ENCODE measurements around the gene WNT7B.
A peak's percentile ranks its signal among the peaks of the same experiment; 100 is the strongest.

Gene WNT7B

GRCh38 chr22:46024136-46024840, 47.3 kb upstream of the WNT7B start:
- Histone ChIP-seq H3K27ac (replicated peaks; ENCODE audit: low read length) (no peak overlapping the region), H3K4me3 (ENCODE audit: low read length in 2 of 2) (no peak overlapping the region), H2AFZ (ENCODE audit: low read length) (no peak overlapping the region), H2BK15ac (ENCODE audit: low read length) (no peak overlapping the region), H4K91ac (ENCODE audit: low read depth, low read length, poor library complexity) (no peak overlapping the region), H2BK5ac (ENCODE audit: low read length) (no peak overlapping the region), H4K8ac (ENCODE audit: low read depth, low read length) (no peak overlapping the region), H3K14ac (ENCODE audit: low read length) (no peak overlapping the region), H2AK5ac (ENCODE audit: low read depth, low read length) (no peak overlapping the region), H3K9ac (ENCODE audit: low read depth, low read length, poor library complexity) (no peak overlapping the region), H3K4ac (ENCODE audit: low read length) (no peak overlapping the region), H3K18ac (ENCODE audit: low read length) (no peak overlapping the region), H3K23ac (ENCODE audit: low read depth, low read length, poor library complexity) (no peak overlapping the region), H2BK120ac (ENCODE audit: low read depth, low read length) (no peak overlapping the region), H3K79me1 (ENCODE audit: low read depth, low read length) (no peaks in the 10 kb centered on the region), H2BK12ac (ENCODE audit: low read length) (no peak overlapping the region), H3K9me3 (replicated peaks in 1 of 2; ENCODE audit: control insufficient read depth in 2 of 2, insufficient read depth in 1 of 2, low read depth in 1 of 2, low read length in 2 of 2) (no peaks in the 10 kb centered on the region), H3K27me3 (ENCODE audit: control insufficient read depth in 3 of 3, insufficient read depth in 3 of 3, low read depth in 1 of 3, low read length in 3 of 3) (peaks cover 26 to 79% (median 66%) of the 10 kb centered on the region in 3 experiments), H3K4me2 (ENCODE audit: insufficient read depth, low read length, poor library complexity, severe bottlenecking) (no peak overlapping the region), H3K36me3 (replicated peaks in 1 of 2; ENCODE audit: control insufficient read depth in 2 of 2, insufficient read depth in 2 of 2, low read length in 2 of 2) (peaks cover 0 to 2% of the 10 kb centered on the region in 2 donors), H3K4me1 (ENCODE audit: control insufficient read depth in 2 of 2, insufficient read depth in 1 of 2, low read depth in 1 of 2, low read length in 2 of 2) (no peaks in the 10 kb centered on the region)
- DNase-seq (ENCODE audit: low spot score) = no peak
- WGBS, 2 donors (ENCODE audit: extremely low coverage in 2 of 2, insufficient read length in 2 of 2, insufficient replicate concordance in 1 of 2) = no CpG with 5 or more reads among the region's 4 CpGs

- Histone ChIP-seq H3K4me1 (ENCODE audit: control insufficient read depth in 2 of 2, insufficient read depth in 1 of 2, low read depth in 1 of 2, low read length in 2 of 2) (no peaks in the 10 kb centered on the region), H3K9me3 (replicated peaks in 1 of 2; ENCODE audit: control insufficient read depth in 2 of 2, insufficient read depth in 1 of 2, low read depth in 1 of 2, low read length in 2 of 2) (peaks cover 0 to under 1% of the 10 kb centered on the region in 2 donors), H4K8ac (ENCODE audit: low read depth, low read length) (no peak overlapping the region), H3K23ac (ENCODE audit: low read depth, low read length, poor library complexity) (no peak overlapping the region), H2BK12ac (ENCODE audit: low read length) (no peak overlapping the region), H2AFZ (ENCODE audit: low read length) (no peak overlapping the region), H3K9ac (ENCODE audit: low read depth, low read length, poor library complexity) (no peak overlapping the region), H3K4ac (ENCODE audit: low read length) (no peak overlapping the region), H3K18ac (ENCODE audit: low read length) (no peak overlapping the region), H3K79me1 (ENCODE audit: low read depth, low read length) (no peaks in the 10 kb centered on the region), H3K27ac (replicated peaks; ENCODE audit: low read length) (no peak overlapping the region), H2BK15ac (ENCODE audit: low read length) (no peak overlapping the region), H2BK120ac (ENCODE audit: low read depth, low read length) (no peak overlapping the region), H2BK5ac (ENCODE audit: low read length) (no peak overlapping the region), H4K91ac (ENCODE audit: low read depth, low read length, poor library complexity) (no peak overlapping the region), H3K4me3 (ENCODE audit: low read length in 2 of 2) (no peak overlapping the region), H3K14ac (ENCODE audit: low read length) (no peak overlapping the region), H3K27me3 (ENCODE audit: control insufficient read depth in 3 of 3, insufficient read depth in 3 of 3, low read depth in 1 of 3, low read length in 3 of 3) (peaks cover 23 to 74% (median 60%) of the 10 kb centered on the region in 3 experiments), H2AK5ac (ENCODE audit: low read depth, low read length) (peak overlapping the region; percentile 1), H3K4me2 (ENCODE audit: insufficient read depth, low read length, poor library complexity, severe bottlenecking) (no peak overlapping the region), H3K36me3 (replicated peaks in 1 of 2; ENCODE audit: control insufficient read depth in 2 of 2, insufficient read depth in 2 of 2, low read length in 2 of 2) (peaks cover 0 to 2% of the 10 kb centered on the region in 2 donors)
- DNase-seq (ENCODE audit: low spot score) = no peak
- WGBS, 2 donors (ENCODE audit: extremely low coverage in 2 of 2, insufficient read length in 2 of 2, insufficient replicate concordance in 1 of 2) = no CpG with 5 or more reads among the region's 14 CpGs
These were observed 46.6 kb upstream of the WNT7B start for GRCh38 chr22:46023558-46023981.

DNA sequence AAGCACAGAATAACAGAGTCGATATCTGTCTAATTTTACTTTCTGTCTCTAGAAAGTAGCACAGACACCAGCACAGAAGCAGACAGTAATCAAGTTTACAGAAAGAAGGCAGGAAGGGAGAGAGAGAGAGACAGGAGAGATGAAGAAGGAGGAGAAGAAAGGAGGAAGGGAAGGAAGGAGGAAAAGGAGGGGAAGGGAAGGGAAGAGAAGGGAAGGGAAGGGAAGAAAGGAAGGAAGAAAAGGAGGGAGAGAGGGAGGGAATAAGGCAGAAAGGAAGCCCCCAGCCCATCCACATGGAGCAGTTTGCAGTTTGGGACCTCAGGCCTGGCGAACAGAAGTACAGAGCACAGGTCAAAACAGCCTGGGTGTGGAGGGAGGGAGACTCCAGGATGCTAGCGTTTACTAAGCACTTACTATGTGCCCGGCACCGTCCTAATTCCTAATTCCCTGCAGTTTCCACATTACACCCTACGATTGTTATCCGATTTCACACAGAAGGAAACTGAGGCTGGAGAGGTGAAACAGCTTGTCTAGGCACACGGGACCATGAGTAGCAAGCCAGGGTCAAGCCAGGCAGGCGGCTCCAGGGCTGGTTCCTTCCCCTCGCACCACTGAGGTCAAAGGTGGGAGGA, 46.0 kb upstream of the WNT7B start:
- H2BK15ac ChIP-seq (ENCODE audit: low read length) = no peak overlapping the region
- H3K4ac ChIP-seq (ENCODE audit: low read length) = no peak overlapping the region
- H3K4me3 ChIP-seq (ENCODE audit: low read length in 2 of 2) = no peak overlapping the region
- H3K9me3 ChIP-seq (replicated peaks in 1 of 2; ENCODE audit: control insufficient read depth in 2 of 2, insufficient read depth in 1 of 2, low read depth in 1 of 2, low read length in 2 of 2) = peaks cover 0 to 4% of the 10 kb centered on the region in 2 donors
- H3K27me3 ChIP-seq (ENCODE audit: control insufficient read depth in 3 of 3, insufficient read depth in 3 of 3, low read depth in 1 of 3, low read length in 3 of 3) = peaks cover 19 to 71% (median 54%) of the 10 kb centered on the region in 3 experiments
- H3K27ac ChIP-seq (replicated peaks; ENCODE audit: low read length) = no peak overlapping the region
- DNase-seq (ENCODE audit: low spot score) = no peak
- H2AFZ ChIP-seq (ENCODE audit: low read length) = no peak overlapping the region
- no peak overlapping the region for H3K9ac ChIP-seq (ENCODE audit: low read depth, low read length, poor library complexity)
- no peak overlapping the region for H3K23ac ChIP-seq (ENCODE audit: low read depth, low read length, poor library complexity)
- no peak overlapping the region for H2BK5ac ChIP-seq (ENCODE audit: low read length)
- no CpG with 5 or more reads among the region's 10 CpGs for WGBS, 2 donors (ENCODE audit: extremely low coverage in 2 of 2, insufficient read length in 2 of 2, insufficient replicate concordance in 1 of 2)
- H4K8ac ChIP-seq (ENCODE audit: low read depth, low read length) = no peak overlapping the region
- H3K14ac ChIP-seq (ENCODE audit: low read length) = no peak overlapping the region
- no peak overlapping the region for H4K91ac ChIP-seq (ENCODE audit: low read depth, low read length, poor library complexity)
- peak overlapping the region; percentile 1 for H2AK5ac ChIP-seq (ENCODE audit: low read depth, low read length)
- peaks cover 0 to 2% of the 10 kb centered on the region in 2 donors for H3K36me3 ChIP-seq (replicated peaks in 1 of 2; ENCODE audit: control insufficient read depth in 2 of 2, insufficient read depth in 2 of 2, low read length in 2 of 2)
- no peak overlapping the region for H3K18ac ChIP-seq (ENCODE audit: low read length)
- no peak overlapping the region for H2BK120ac ChIP-seq (ENCODE audit: low read depth, low read length)
- no peak overlapping the region for H3K4me2 ChIP-seq (ENCODE audit: insufficient read depth, low read length, poor library complexity, severe bottlenecking)
- no peak overlapping the region for H2BK12ac ChIP-seq (ENCODE audit: low read length)
- no peaks in the 10 kb centered on the region for H3K79me1 ChIP-seq (ENCODE audit: low read depth, low read length)
- no peaks in the 10 kb centered on the region for H3K4me1 ChIP-seq (ENCODE audit: control insufficient read depth in 2 of 2, insufficient read depth in 1 of 2, low read depth in 1 of 2, low read length in 2 of 2)

- Histone ChIP-seq H3K79me1 (ENCODE audit: low read depth, low read length) (no peaks in the 10 kb centered on the region), H2BK5ac (ENCODE audit: low read length) (no peak overlapping the region), H3K27ac (replicated peaks; ENCODE audit: low read length) (no peak overlapping the region), H2BK120ac (ENCODE audit: low read depth, low read length) (no peak overlapping the region), H3K4me3 (ENCODE audit: low read length in 2 of 2) (no peak overlapping the region), H3K27me3 (ENCODE audit: control insufficient read depth in 3 of 3, insufficient read depth in 3 of 3, low read depth in 1 of 3, low read length in 3 of 3) (peaks cover 5 to 61% (median 40%) of the 10 kb centered on the region in 3 experiments), H3K23ac (ENCODE audit: low read depth, low read length, poor library complexity) (no peak overlapping the region), H3K4ac (ENCODE audit: low read length) (no peak overlapping the region), H3K9ac (ENCODE audit: low read depth, low read length, poor library complexity) (no peak overlapping the region), H3K9me3 (replicated peaks in 1 of 2; ENCODE audit: control insufficient read depth in 2 of 2, insufficient read depth in 1 of 2, low read depth in 1 of 2, low read length in 2 of 2) (peaks cover 0 to 4% of the 10 kb centered on the region in 2 donors), H3K4me2 (ENCODE audit: insufficient read depth, low read length, poor library complexity, severe bottlenecking) (no peak overlapping the region), H2BK15ac (ENCODE audit: low read length) (no peak overlapping the region), H3K4me1 (ENCODE audit: control insufficient read depth in 2 of 2, insufficient read depth in 1 of 2, low read depth in 1 of 2, low read length in 2 of 2) (no peaks in the 10 kb centered on the region), H4K8ac (ENCODE audit: low read depth, low read length) (no peak overlapping the region), H2AK5ac (ENCODE audit: low read depth, low read length) (no peak overlapping the region), H2BK12ac (ENCODE audit: low read length) (no peak overlapping the region), H3K18ac (ENCODE audit: low read length) (no peak overlapping the region), H4K91ac (ENCODE audit: low read depth, low read length, poor library complexity) (no peak overlapping the region), H2AFZ (ENCODE audit: low read length) (no peak overlapping the region), H3K36me3 (replicated peaks in 1 of 2; ENCODE audit: control insufficient read depth in 2 of 2, insufficient read depth in 2 of 2, low read length in 2 of 2) (peaks cover 0 to 2% of the 10 kb centered on the region in 2 donors), H3K14ac (ENCODE audit: low read length) (peak overlapping the region; percentile 11)
- no peak for DNase-seq (ENCODE audit: low spot score)
- no CpG with 5 or more reads among the region's 3 CpGs for WGBS, 2 donors (ENCODE audit: extremely low coverage in 2 of 2, insufficient read length in 2 of 2, insufficient replicate concordance in 1 of 2)
These were observed 44.6 kb upstream of the WNT7B start for GRCh38 chr22:46021577-46021976.

Data from neuronal stem cell (in vitro differentiated cells).